Adrenal gland (tissue), 5 donors: ENCODE data around the gene CNTN1.

ENCODE experiments used
- POLR2A ChIP-seq, 2 donors: fragments of 450-650 bp; IDR thresholded peaks; one replicate each; pipeline ENCODE4 v1.6.1; 2017; ENCODE audit warnings: antibody characterized with exemption in 2 of 2, mild to moderate bottlenecking in 2 of 2, moderate library complexity in 1 of 2
- TF ChIP-seq, protein P1 (sequence below), 6 experiments: fragments of 450-650 bp in 4 of 6; fragments of 200-600 bp in 2 of 6; sonication (generic) in 1 of 6; IDR thresholded peaks; 1 replicate in 5 of 6; 2 replicates in 1 of 6; pipeline versions ENCODE4 v1.5.1 to v1.8.0; 2016 to 2021; ENCODE audit warnings: antibody characterized with exemption in 6 of 6, mild to moderate bottlenecking in 2 of 6, moderate library complexity in 1 of 6
- donor health status: DM: no; HTN: no; CAD: no.

DNA sequence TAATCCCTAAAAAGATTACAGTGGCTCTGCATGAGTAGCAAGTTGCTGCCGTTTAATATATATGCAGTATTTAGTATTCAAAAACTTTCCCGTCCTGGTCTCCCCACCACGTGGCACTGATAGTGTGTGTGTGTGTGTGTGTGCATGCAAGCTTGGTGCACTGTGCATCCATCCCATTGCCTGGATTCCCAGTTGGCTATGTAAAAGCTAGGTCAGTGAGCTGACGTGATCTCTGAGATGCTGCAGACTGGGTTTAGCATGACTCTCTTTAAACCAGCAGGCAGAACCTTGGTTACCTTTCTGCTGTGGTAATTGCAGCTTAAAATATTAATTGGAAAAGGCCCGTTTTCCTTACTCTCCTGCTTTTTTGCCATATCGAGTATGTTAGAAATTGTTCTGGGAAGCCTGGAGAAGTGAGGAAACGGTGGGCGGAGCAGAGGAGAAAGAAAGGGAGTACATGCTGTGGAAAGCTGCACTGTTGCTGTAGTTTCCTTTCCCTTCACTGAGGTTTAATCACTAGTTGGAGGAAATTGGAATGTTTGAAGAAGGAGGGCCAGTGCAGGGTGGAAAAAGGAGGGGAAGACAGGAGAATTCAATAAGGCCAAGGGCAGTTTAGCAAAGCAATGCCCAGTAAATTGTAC is 4.0 kb upstream of the CNTN1 start:
- TF ChIP-seq, protein P1, sequence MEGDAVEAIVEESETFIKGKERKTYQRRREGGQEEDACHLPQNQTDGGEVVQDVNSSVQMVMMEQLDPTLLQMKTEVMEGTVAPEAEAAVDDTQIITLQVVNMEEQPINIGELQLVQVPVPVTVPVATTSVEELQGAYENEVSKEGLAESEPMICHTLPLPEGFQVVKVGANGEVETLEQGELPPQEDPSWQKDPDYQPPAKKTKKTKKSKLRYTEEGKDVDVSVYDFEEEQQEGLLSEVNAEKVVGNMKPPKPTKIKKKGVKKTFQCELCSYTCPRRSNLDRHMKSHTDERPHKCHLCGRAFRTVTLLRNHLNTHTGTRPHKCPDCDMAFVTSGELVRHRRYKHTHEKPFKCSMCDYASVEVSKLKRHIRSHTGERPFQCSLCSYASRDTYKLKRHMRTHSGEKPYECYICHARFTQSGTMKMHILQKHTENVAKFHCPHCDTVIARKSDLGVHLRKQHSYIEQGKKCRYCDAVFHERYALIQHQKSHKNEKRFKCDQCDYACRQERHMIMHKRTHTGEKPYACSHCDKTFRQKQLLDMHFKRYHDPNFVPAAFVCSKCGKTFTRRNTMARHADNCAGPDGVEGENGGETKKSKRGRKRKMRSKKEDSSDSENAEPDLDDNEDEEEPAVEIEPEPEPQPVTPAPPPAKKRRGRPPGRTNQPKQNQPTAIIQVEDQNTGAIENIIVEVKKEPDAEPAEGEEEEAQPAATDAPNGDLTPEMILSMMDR (IDR thresholded peaks at IDR 0.05): no peak
- TF ChIP-seq POLR2A (IDR thresholded peaks at IDR 0.05): no peak
